Omental fat pad (tissue), 4 donors: Measurements from ENCODE around the gene OSBPL10. TPM values are rescaled to one million over a fixed set of nuclear protein-coding genes. Genes with fewer than 3 reads are reported as not detected.

Experiments used
- ATAC-seq: fragments of 150-250 bp; one replicate; pipeline ENCODE4 v1.9.1; 2016; ENCODE audit warnings: mild to moderate bottlenecking, moderate library complexity; ENCODE audit not compliant: low FRiP score
- DNase-seq: peaks from one replicate; pipeline ENCODE4 v3.0.0-alpha.2; 2019; ENCODE audit warnings: low spot score
- total RNA-seq, 4 donors: library from RNA; depleted of rRNA; stranded (reverse); fragments of >200 nt; gene quantifications; one replicate each; pipeline ENCODE4 v1.1.0, GENCODE V29; 2016
- TF ChIP-seq, protein P1 (sequence below), 3 donors: fragments of 450-650 bp; IDR thresholded peaks; one replicate each; pipeline ENCODE4 v1.5.1; 2016 to 2017; ENCODE audit warnings: antibody characterized with exemption in 3 of 3, mild to moderate bottlenecking in 3 of 3, moderate library complexity in 2 of 3

Gene OSBPL10
- total RNA-seq, 4 donors from 2014 or later, result 6.3 to 67.1 (median 10.5) TPM

DNA sequence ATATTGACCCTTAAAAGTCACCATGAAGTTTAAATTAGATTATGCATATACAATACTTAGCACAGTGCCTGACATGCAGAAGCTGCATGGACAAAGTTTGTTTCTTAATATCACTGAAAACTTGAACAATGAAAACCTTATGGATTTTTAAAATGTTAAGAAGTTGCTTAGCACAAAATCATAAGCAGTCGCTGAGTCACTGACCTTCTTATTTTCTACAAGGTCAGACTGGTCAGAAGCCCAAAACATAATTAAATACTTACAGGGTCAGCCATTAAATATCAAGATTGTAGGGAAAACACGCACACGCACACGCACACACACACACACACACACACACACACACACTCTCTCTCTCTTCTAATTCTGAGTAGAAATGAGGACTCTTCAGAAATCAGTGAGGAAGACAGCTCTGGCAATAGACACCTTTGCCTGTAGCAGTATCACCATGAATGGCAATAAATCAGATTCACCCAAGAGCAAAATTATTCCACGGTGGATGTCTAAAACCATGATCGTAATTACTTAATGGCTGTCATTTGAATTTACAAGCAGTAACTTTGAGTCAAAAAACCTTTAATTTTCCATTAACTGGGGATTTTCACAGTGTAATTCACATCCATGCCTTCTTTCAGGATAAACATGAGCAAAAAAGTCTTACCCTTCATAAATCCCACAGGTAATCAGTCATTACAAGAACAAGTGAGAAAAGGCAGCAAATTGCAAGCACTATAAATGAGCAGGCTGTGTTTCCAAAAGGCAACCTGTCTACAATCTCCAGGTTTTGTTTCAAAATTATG lies 147.5 kb downstream of the OSBPL10 start:
- ATAC-seq (no peak), DNase-seq (no peak)
- TF ChIP-seq, protein P1, sequence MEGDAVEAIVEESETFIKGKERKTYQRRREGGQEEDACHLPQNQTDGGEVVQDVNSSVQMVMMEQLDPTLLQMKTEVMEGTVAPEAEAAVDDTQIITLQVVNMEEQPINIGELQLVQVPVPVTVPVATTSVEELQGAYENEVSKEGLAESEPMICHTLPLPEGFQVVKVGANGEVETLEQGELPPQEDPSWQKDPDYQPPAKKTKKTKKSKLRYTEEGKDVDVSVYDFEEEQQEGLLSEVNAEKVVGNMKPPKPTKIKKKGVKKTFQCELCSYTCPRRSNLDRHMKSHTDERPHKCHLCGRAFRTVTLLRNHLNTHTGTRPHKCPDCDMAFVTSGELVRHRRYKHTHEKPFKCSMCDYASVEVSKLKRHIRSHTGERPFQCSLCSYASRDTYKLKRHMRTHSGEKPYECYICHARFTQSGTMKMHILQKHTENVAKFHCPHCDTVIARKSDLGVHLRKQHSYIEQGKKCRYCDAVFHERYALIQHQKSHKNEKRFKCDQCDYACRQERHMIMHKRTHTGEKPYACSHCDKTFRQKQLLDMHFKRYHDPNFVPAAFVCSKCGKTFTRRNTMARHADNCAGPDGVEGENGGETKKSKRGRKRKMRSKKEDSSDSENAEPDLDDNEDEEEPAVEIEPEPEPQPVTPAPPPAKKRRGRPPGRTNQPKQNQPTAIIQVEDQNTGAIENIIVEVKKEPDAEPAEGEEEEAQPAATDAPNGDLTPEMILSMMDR (IDR thresholded peaks at IDR 0.05), result no peak

DNA sequence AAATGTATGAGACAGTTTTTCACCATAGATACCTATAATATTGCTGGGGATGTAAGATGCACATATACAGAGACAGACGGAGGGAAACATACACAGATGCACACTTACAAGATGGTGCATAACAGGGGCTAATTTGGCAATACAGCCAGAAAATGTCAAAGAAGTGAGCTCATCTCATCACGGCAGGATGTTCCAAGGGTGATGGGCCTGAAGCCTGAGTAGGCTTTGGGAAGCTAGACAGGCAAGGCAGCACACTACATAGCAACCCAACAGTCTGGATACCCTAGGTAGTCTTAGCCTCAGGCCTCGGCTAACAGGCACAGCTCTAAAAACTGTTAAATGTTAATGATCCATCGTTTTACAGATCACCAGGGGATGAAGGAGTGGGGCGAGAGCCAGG lies 148.5 kb downstream of the OSBPL10 start:
- DNase-seq (no peak), ATAC-seq (no peak)
- TF ChIP-seq, protein P1 (IDR thresholded peaks at IDR 0.05), result no peak

DNA sequence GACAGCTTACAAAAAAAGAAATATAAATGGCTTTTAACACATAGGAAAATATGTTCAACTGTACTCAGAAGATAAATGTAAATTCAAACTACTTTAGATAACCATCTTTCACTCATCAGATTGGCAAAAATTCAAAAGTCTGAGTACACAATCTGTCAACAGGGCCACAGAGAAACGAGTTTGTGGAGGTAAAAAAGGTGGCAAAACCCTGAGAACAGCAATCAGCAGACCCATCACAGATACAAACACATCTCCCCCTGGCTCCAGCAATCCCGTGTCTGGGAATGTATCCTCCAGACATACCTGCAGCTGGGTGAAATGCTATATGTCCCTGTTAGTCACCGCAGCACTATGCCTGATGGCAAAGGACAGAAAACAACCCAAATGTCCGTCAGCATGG lies 149.5 kb downstream of the OSBPL10 start:
- no peak for ATAC-seq
- no peak for DNase-seq
- TF ChIP-seq, protein P1 (IDR thresholded peaks at IDR 0.05), result no peak

DNA sequence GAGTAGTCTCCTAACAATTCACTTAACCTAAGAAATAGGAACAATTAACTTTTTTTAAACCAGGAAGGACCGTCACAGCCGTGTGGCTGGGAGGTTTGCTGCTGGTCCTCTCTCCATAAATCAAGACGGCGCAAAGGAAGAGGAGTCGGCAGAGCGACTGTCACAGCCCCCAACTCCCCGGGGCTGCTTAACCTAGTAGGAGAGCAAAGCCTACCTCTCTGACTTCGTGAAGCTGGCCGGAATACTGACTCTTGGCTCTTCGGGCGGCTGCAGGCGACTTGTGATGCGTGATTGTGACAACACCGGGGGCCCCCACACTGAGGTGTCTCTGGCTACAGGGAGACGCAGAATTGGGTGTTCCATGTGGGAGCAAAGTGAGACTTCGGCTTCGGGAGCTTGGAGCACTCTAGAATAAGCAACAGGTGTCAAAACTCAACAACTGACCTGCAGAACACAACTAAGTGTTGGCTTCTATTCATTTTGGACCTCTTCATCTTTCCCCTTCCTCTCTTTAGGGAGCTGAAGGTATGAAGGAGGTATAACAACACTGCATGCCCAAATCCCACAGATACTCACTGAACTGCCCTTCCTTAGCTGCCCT lies 151.1 kb downstream of the OSBPL10 start:
- TF ChIP-seq, protein P1 (IDR thresholded peaks at IDR 0.05), result no peak
- ATAC-seq (no peak), DNase-seq (no peak)

DNA sequence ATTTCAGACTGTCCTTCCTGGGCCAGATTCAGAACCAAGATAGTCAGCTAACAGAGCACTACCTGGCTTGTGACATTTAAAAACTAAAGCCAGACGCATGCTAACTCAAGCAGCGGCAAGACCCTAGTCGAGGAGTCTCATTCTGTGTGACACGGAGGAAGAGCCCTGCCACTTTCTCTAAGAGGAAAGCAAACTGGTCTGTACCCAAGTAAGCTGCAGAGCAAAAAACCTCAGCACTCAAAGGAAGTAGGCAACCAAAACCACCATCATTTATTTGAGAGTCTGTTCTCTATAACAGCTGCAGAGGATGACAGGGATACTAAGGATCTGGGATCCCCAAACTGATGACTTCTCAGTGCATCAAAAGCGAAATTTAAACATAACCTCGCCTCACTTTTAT lies 152.1 kb downstream of the OSBPL10 start:
- ATAC-seq (no peak), DNase-seq (no peak)
- TF ChIP-seq, protein P1 (IDR thresholded peaks at IDR 0.05), result no peak

DNA sequence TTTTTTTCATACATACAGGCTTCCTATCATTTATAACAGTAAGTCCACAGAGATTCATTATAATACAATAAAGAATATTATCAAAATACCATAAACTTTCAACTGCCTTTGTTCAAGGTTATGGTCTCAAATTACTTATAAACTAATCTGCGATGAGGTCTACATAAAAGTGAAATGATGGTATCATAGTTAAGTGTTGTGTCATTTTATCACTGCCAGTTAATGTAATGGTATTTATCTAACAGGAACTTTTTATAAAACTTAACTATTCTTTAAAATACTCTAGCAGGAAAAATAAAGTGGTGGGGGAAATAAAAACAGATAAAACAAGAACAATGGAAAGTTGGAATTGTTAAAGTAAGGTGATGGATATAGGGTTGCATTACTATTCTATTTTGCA lies 153.1 kb downstream of the OSBPL10 start:
- DNase-seq, result no peak
- ATAC-seq, result no peak
- TF ChIP-seq, protein P1 (IDR thresholded peaks at IDR 0.05), result no peak

DNA sequence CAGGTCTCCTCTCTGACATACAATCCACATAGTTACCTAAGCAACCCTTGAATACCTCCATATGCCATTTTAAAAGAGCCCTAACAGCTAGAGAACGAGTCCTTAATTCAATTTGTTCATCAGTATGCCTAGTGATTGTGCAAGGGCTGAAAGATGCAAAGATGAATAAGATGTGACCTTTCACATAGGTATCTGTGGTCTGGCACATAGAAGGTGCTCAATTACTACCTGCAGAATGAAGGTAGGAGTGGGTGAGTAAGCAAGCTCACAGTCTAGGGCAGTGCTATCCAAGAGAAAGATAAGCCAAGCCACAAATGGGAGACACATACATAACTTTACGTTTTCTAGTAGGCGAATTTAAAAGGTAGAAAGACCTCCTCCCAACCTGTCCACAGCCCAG lies 157.9 kb downstream of the OSBPL10 start:
- no peak for DNase-seq
- TF ChIP-seq, protein P1 (IDR thresholded peaks at IDR 0.05), result no peak

More for the DNA sequence above, 157.9 kb downstream of the OSBPL10 start:
- ATAC-seq, result no peak
